ENCODE data around the gene COL6A5. TPM values are rescaled to one million over a fixed set of nuclear protein-coding genes. Genes with fewer than 3 reads are reported as not detected.

Gene COL6A5
- total RNA-seq, 1 experiment from 2014 or later: not detected

- ChIA-PET CTCF (no interaction called here), POLR2A (no interaction called here)
- Mint-ChIP-seq H3K4me1 (ENCODE audit: low read depth, unreplicated experiment) (no peaks in the 10 kb centered on the region), H3K9me3 (ENCODE audit: unreplicated experiment) (no peaks in the 10 kb centered on the region), H3K27me3 (ENCODE audit: insufficient read depth, unreplicated experiment) (peaks cover 24% of the 10 kb centered on the region), H3K27ac (ENCODE audit: unreplicated experiment) (no peak overlapping the region), H3K4me3 (ENCODE audit: unreplicated experiment) (no peak overlapping the region), H3K36me3 (ENCODE audit: insufficient read depth, unreplicated experiment) (no peaks in the 10 kb centered on the region)
- TF ChIP-seq CTCF (IDR thresholded peaks at IDR 0.05; ENCODE audit: insufficient read depth in 1 of 2, low read depth in 1 of 2, low read length in 1 of 2, severe bottlenecking in 1 of 2, unreplicated experiment in 1 of 2): no peak
- intact Hi-C loops (cut with micrococcal nuclease; ENCODE audit: unreplicated experiment): no loop called here
- H3K9me3 ChIP-seq: no peaks in the 10 kb centered on the region
- no peaks in the 10 kb centered on the region for H3K4me1 ChIP-seq
- H3K4me3 ChIP-seq (ENCODE audit: low read depth, low read length): no peak overlapping the region
- H3K27me3 ChIP-seq (replicated peaks; ENCODE audit: control insufficient read depth, insufficient read depth, low read length): no peaks in the 10 kb centered on the region; the same call in 1 of the 2 replicates
- no peak for DNase-seq
- H3K36me3 ChIP-seq (ENCODE audit: control insufficient read depth, insufficient read depth, low read length): no peaks in the 10 kb centered on the region
- no TSS peak for BruUV-seq (replicated peaks)
Measured at GRCh38 chr3:130514681-130515080, 169.2 kb downstream of the COL6A5 start.

- BruUV-seq (replicated peaks): no TSS peak
- Mint-ChIP-seq H3K4me3 (ENCODE audit: unreplicated experiment) (no peak overlapping the region), H3K27ac (ENCODE audit: unreplicated experiment) (no peak overlapping the region), H3K9me3 (ENCODE audit: unreplicated experiment) (no peaks in the 10 kb centered on the region), H3K4me1 (ENCODE audit: low read depth, unreplicated experiment) (no peaks in the 10 kb centered on the region), H3K36me3 (ENCODE audit: insufficient read depth, unreplicated experiment) (no peaks in the 10 kb centered on the region), H3K27me3 (ENCODE audit: insufficient read depth, unreplicated experiment) (peaks cover 24% of the 10 kb centered on the region)
- Histone ChIP-seq H3K27me3 (replicated peaks; ENCODE audit: control insufficient read depth, insufficient read depth, low read length) (no peaks in the 10 kb centered on the region; the same call in 1 of the 2 replicates), H3K4me3 (ENCODE audit: low read depth, low read length) (no peak overlapping the region), H3K9me3 (no peaks in the 10 kb centered on the region), H3K4me1 (no peaks in the 10 kb centered on the region), H3K36me3 (ENCODE audit: control insufficient read depth, insufficient read depth, low read length) (no peaks in the 10 kb centered on the region)
- TF ChIP-seq CTCF (IDR thresholded peaks at IDR 0.05; ENCODE audit: insufficient read depth in 1 of 2, low read depth in 1 of 2, low read length in 1 of 2, severe bottlenecking in 1 of 2, unreplicated experiment in 1 of 2): no peak
- CTCF ChIA-PET: no interaction called here
- intact Hi-C loops (cut with micrococcal nuclease; ENCODE audit: unreplicated experiment): no loop called here
- no peak for DNase-seq
- POLR2A ChIA-PET: no interaction called here
Measured at GRCh38 chr3:130515755-130516154, 170.3 kb downstream of the COL6A5 start.

- no peak within 1 kb of the TSS for H3K27ac Mint-ChIP-seq (ENCODE audit: unreplicated experiment)
Measured at GRCh38 chr3:130516645-130517512, 171.4 kb downstream of the COL6A5 start, which contains the start of gene COL6A6. COL6A6 (plus strand) TSS chr3:130517177; CDS start chr3:130560365, 43,188 bp downstream.

More at GRCh38 chr3:130516645-130517512, 171.4 kb downstream of the COL6A5 start, which contains the start of gene COL6A6:
- no peaks in the 10 kb centered on the region for H3K4me1 Mint-ChIP-seq (ENCODE audit: low read depth, unreplicated experiment)
- Histone ChIP-seq H3K27me3 (replicated peaks; ENCODE audit: control insufficient read depth, insufficient read depth, low read length) (no peaks in the 10 kb centered on the region), H3K4me3 (ENCODE audit: low read depth, low read length) (no peak within 1 kb of the TSS), H3K9me3 (no peaks in the 10 kb centered on the region), H3K4me1 (no peaks in the 10 kb centered on the region), H3K36me3 (ENCODE audit: control insufficient read depth, insufficient read depth, low read length) (no peaks in the 10 kb centered on the region)
- BruUV-seq (replicated peaks): no TSS peak
- peaks cover 23% of the 10 kb centered on the region for H3K27me3 Mint-ChIP-seq (ENCODE audit: insufficient read depth, unreplicated experiment)
- no peak for DNase-seq
- intact Hi-C loops (cut with micrococcal nuclease; ENCODE audit: unreplicated experiment): no loop called here
- TF ChIP-seq CTCF (IDR thresholded peaks at IDR 0.05; ENCODE audit: insufficient read depth in 1 of 2, low read depth in 1 of 2, low read length in 1 of 2, severe bottlenecking in 1 of 2, unreplicated experiment in 1 of 2): no peak
- H3K4me3 Mint-ChIP-seq (ENCODE audit: unreplicated experiment): no peak within 1 kb of the TSS
- H3K9me3 Mint-ChIP-seq (ENCODE audit: unreplicated experiment): no peaks in the 10 kb centered on the region
- H3K36me3 Mint-ChIP-seq (ENCODE audit: insufficient read depth, unreplicated experiment): no peaks in the 10 kb centered on the region
- ChIA-PET CTCF (no interaction called here), POLR2A (no interaction called here)

All from Caco-2 (cell line).